HUES6 (cell line): ENCODE results near the gene TMEM120A.

Source experiments
- H3K27ac ChIP-seq: 2 replicates; pipeline ENCODE4 v1.7.0; 2013; ENCODE audit warnings: low read depth, mild to moderate bottlenecking, low read length, inconsistent platforms
- H3K27me3 ChIP-seq: 2 replicates; pipeline ENCODE4 v1.6.1; 2013; ENCODE audit warnings: low read length; ENCODE audit not compliant: control insufficient read depth, insufficient read depth
- H3K36me3 ChIP-seq: 2 replicates; pipeline ENCODE4 v1.6.1; 2013; ENCODE audit warnings: low read length; ENCODE audit not compliant: control insufficient read depth, insufficient read depth
- H3K4me1 ChIP-seq: 2 replicates; pipeline ENCODE4 v1.6.1; 2013; ENCODE audit warnings: low read length; ENCODE audit not compliant: control insufficient read depth, insufficient read depth
- H3K4me3 ChIP-seq: 2 replicates; pipeline ENCODE4 v1.5.1; 2013; ENCODE audit warnings: low read depth, low read length
- H3K9ac ChIP-seq: one replicate; pipeline ENCODE4 v1.6.1; 2013; ENCODE audit warnings: mild to moderate bottlenecking, low read length
- H3K9me3 ChIP-seq: 2 replicates; pipeline ENCODE4 v1.6.1; 2013; ENCODE audit warnings: low read depth, low read length; ENCODE audit not compliant: control insufficient read depth, insufficient read depth

TMEM120A gene

DNA sequence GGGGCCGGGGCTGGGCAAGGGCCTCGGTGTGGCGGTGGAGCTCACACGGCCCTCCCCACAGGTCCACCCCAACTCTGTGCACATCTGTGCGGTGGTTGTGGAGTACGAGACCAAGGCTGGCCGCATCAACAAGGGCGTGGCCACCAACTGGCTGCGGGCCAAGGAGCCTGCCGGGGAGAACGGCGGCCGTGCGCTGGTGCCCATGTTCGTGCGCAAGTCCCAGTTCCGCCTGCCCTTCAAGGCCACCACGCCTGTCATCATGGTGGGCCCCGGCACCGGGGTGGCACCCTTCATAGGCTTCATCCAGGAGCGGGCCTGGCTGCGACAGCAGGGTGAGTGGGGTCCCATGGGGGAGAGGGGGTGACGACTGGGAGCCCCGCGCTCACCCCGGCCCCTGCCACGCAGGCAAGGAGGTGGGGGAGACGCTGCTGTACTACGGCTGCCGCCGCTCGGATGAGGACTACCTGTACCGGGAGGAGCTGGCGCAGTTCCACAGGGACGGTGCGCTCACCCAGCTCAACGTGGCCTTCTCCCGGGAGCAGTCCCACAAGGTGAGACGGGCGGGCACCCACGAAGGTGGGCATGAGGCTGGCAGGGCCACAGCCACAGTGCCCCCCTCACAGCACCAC, 8.8 kb downstream of the TMEM120A start:
- Histone ChIP-seq H3K27me3 (no peaks in the 10 kb centered on the region), H3K4me1 (peaks cover 12% of the 10 kb centered on the region; the same call in 1 of the 2 replicates), H3K9me3 (no peaks in the 10 kb centered on the region), H3K9ac (no peak overlapping the region), H3K36me3 (peaks cover 75% of the 10 kb centered on the region), H3K27ac (no peak overlapping the region), H3K4me3 (no peak overlapping the region)

DNA sequence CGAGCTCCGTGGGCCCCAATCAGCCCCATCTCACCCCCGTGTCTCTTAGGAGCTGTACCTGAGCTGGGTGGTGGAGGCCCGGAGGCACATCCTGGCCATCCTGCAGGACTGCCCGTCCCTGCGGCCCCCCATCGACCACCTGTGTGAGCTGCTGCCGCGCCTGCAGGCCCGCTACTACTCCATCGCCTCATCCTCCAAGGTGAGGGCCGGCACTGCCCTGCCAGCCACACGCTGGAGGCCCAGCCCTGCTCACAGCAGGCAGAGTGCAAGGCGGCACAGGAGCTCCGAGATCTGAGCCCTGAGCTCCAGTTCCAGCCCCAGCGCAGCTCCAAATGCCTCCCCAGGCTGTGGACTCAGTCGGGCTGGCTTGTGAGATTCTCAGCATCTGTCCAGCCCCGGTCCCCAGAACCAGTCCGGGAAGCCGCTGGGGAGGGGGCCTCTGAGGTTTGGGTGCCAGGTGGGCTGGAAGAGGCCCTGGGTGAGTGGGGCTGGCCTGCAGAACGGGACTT, 9.3 kb downstream of the TMEM120A start:
- Histone ChIP-seq H3K27me3 (no peaks in the 10 kb centered on the region), H3K4me3 (no peak overlapping the region), H3K27ac (no peak overlapping the region), H3K9me3 (no peaks in the 10 kb centered on the region), H3K36me3 (peaks cover 81% of the 10 kb centered on the region), H3K9ac (no peak overlapping the region), H3K4me1 (peaks cover 11% of the 10 kb centered on the region; the same call in 1 of the 2 replicates)

DNA sequence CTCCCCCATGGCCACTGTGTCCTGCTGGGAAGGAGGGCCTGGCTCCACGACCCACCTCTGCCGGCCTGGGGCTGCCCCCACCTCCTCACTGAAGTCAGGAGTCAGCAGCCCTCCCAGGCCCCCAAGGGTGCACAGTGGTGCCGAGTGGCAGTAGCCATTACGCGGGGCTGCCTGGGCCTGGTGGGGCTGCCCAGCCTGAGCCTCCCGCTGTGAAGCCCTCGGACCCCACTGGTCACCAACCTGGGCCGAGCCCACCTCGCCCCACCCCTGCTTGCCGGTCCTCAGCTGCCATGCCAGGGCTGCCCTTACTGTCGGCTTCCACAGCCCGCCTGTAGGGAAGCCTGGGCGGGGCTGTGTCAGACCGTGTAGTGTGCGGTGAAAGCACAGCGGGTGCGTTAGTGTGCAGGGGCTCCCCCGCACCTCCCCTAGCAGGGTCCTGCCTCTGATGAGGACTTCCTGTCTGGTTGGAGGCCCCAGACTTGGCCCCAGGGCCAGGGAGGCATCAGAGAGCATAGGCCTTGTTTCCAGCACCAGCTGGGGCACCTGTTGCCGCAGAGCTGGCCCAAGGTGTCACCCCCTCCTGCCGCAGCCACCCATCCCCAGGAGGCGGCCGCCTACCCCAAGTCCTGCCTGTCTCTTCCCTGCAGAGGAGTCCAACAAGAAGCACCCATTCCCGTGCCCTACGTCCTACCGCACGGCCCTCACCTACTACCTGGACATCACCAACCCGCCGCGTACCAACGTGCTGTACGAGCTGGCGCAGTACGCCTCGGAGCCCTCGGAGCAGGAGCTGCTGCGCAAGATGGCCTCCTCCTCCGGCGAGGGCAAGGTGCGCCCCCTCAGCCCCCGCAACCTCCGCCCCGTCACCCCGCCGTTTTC, 10.0 kb downstream of the TMEM120A start:
- no peak overlapping the region for H3K4me3 ChIP-seq
- no peak overlapping the region for H3K9ac ChIP-seq
- no peak overlapping the region for H3K27ac ChIP-seq
- peaks cover 88% of the 10 kb centered on the region for H3K36me3 ChIP-seq
- H3K9me3 ChIP-seq: no peaks in the 10 kb centered on the region
- H3K27me3 ChIP-seq: no peaks in the 10 kb centered on the region
- H3K4me1 ChIP-seq: peaks cover 4% of the 10 kb centered on the region; the same call in 1 of the 2 replicates

DNA sequence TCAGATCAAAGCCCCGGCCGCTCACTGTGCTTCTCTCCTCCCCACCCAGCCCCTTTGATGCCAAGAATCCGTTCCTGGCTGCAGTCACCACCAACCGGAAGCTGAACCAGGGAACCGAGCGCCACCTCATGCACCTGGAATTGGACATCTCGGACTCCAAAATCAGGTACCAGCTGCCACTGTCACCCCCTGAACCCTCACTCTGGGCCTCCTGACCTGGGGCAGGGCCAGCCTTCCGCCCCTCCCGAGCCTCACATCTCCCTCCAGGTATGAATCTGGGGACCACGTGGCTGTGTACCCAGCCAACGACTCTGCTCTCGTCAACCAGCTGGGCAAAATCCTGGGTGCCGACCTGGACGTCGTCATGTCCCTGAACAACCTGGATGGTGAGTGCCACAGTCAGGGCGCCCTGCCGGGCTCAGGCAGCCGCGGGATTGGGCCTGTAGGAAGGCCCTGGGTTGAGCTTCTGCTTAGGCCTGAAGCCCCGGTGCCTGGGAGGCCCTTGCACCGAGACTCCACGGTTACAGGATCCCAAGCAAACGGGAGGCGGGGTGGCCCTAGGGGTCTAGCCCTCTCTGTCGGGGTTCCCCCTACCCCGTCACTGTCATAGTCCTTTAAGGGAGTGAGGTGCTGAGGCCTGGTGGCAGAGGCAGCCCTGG, 10.8 kb downstream of the TMEM120A start:
- no peak overlapping the region for H3K27ac ChIP-seq
- H3K4me3 ChIP-seq: no peak overlapping the region
- no peaks in the 10 kb centered on the region for H3K4me1 ChIP-seq
- no peaks in the 10 kb centered on the region for H3K9me3 ChIP-seq
- H3K9ac ChIP-seq: no peak overlapping the region
- peaks cover 92% of the 10 kb centered on the region for H3K36me3 ChIP-seq
- no peaks in the 10 kb centered on the region for H3K27me3 ChIP-seq

DNA sequence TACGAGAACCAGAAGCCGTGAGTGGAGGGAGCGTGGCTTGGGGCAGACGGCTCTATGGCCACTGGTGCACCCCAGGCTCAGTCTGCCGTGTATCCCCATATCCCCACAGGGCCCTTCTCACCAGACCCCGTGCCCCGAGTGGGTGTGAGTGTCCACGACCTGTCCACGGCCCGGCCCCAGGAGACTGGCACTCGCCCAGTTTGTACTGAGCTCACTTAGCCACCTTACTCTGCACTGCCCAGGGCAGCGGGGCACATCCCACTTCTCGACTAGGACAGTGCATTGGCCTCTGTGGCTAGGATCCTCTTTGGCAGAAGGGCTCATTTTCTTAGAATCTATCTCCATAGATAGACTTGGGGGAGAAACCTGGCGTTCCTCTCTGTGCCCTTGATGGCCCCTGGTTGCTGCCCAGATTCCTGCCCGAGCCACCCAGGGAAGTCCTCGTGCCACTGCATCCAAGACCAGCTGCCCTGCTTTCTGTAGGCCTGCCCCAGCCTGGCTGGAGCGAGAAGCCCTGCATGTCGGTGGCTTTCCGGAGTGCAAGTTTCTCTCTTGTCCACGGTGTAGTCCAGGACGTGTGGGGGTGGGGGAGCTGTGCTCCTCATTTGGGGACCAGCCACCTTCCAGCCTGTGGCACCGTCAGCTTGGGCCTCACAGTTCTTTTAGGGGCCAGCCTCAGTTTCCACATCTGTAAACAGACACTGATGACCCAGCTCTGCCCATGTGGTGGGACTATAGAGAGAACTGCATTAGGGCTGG, 11.9 kb downstream of the TMEM120A start:
- no peak overlapping the region for H3K27ac ChIP-seq
- H3K4me3 ChIP-seq: no peak overlapping the region
- H3K9me3 ChIP-seq: no peaks in the 10 kb centered on the region

DNA sequence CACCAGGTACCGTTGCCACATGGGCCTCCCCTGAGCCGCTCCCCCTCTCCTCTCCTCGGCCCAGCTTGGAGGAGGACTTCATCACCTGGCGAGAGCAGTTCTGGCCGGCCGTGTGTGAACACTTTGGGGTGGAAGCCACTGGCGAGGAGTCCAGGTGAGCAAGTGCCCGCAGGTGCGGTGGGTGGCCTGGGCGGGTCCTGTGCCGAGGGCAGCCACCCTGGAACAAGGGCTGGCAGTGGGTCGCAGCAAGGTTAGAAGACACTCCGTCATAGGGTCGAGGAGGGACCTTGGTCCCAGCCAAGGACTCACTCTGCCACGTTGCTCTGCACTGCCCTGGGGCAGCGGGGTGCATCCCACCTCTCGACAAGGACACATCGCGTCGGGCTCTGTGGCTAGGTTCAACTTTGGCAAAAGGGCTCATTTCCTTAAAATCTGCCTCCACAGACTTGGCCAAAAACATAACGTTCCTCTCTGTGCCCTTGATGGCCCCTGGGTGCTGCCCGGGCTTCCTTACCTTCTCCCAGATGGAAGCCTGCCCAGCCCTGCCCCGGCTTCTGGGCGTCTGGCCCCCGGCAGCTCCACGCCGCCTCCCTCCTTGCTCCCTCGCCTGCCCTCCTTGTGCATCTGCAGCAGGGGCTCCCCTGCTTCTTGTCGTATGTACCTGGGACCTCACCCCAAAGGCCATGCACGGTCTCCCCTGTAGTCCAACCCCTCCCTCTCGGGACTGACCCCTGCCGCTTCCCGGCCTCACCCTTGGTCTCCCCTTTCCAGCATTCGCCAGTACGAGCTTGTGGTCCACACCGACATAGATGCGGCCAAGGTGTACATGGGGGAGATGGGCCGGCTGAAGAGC, 12.7 kb downstream of the TMEM120A start:
- H3K36me3 ChIP-seq: peaks cover 85% of the 10 kb centered on the region
- no peaks in the 10 kb centered on the region for H3K9me3 ChIP-seq
- no peak overlapping the region for H3K9ac ChIP-seq
- no peak overlapping the region for H3K4me3 ChIP-seq
- H3K27me3 ChIP-seq: no peaks in the 10 kb centered on the region
- H3K27ac ChIP-seq: no peak overlapping the region
- H3K4me1 ChIP-seq: no peaks in the 10 kb centered on the region

More for the DNA sequence above, 11.9 kb downstream of the TMEM120A start:
- no peaks in the 10 kb centered on the region for H3K27me3 ChIP-seq
- H3K4me1 ChIP-seq: no peaks in the 10 kb centered on the region
- peaks cover 90% of the 10 kb centered on the region for H3K36me3 ChIP-seq
- no peak overlapping the region for H3K9ac ChIP-seq

DNA sequence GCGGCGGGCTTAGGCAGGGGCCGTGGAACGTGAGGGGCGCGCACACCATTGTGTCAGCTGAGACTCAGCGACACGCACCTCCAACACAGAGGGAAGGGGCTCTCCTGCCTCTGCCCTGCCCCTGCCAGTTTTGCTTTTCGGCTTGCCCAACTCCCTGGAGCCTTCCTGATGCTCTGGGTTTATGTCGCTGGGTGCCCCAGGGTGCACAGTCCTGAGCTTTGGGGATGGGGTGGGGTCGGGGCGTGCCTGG, 13.3 kb downstream of the TMEM120A start:
- peaks cover 80% of the 10 kb centered on the region for H3K36me3 ChIP-seq
- H3K27ac ChIP-seq: no peak overlapping the region
- no peaks in the 10 kb centered on the region for H3K27me3 ChIP-seq
- no peaks in the 10 kb centered on the region for H3K9me3 ChIP-seq
- no peak overlapping the region for H3K9ac ChIP-seq
- no peaks in the 10 kb centered on the region for H3K4me1 ChIP-seq
- no peak overlapping the region for H3K4me3 ChIP-seq

DNA sequence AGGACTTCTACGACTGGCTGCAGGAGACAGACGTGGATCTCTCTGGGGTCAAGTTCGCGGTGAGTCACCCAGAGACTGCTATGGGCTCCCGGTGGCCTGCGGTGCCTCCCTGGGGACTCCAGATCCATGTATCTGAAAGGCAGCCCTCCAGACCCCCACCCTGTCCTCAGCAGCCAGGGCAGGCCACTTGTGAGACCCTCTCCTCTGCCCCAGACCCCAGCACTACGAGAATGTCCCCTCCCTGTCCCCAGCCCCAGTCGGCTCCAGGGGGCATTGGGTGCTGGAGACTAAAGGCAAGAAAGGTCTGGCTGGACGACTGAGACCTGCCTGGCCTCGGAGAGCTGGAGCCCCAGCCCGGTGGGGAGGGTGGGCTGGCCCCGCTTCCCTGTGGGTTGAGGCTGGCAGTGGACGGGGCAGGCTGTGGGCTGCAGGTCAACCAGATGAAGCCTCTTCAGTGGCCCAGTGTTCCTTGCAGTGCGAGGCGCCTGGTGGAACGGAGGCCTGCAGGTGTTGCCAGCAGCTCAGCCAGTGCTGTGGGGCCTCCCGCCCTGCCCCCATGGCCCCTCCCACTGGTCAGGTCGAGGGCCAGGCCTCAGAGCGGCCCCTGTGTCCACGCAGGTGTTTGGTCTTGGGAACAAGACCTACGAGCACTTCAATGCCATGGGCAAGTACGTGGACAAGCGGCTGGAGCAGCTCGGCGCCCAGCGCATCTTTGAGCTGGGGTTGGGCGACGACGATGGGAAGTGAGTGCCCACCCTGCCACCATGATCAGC, 13.8 kb downstream of the TMEM120A start:
- Histone ChIP-seq H3K9me3 (no peaks in the 10 kb centered on the region), H3K4me3 (no peak overlapping the region), H3K36me3 (peaks cover 77% of the 10 kb centered on the region), H3K27ac (no peak overlapping the region), H3K27me3 (no peaks in the 10 kb centered on the region), H3K4me1 (no peaks in the 10 kb centered on the region), H3K9ac (no peak overlapping the region)

DNA sequence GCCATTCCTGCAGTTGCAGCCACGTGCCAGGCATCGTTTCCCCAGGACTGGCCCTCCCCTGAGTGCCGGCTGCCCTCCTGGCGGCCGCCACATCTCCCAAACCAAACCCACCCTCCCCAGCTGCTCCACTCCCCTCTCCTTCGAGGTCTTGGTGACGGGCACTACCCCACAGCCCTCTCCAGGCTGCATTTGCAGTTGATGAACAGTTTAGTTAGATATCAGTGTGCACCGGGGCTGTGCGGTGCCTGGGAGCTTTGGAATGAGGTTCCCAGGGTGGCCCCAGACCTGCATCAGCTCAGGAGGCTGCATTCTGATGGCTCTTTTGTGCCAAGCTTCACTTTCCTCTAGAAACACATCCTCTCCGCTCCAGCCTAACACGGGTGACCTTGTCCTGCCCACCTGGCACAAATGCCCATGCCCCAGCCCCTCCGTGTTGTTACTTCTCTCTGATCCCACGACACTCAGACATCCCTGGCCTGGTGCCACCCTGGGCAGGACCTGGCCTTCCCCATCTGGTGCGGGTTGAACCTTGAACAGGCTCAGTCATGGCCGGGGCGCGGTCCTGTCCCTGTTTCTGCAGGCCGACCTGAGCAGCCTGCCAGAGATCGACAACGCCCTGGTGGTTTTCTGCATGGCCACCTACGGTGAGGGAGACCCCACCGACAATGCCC, 14.5 kb downstream of the TMEM120A start:
- H3K27me3 ChIP-seq: no peaks in the 10 kb centered on the region
- no peak overlapping the region for H3K4me3 ChIP-seq
- H3K9ac ChIP-seq: no peak overlapping the region
- H3K9me3 ChIP-seq: no peaks in the 10 kb centered on the region
- H3K36me3 ChIP-seq: peaks cover 69% of the 10 kb centered on the region
- H3K4me1 ChIP-seq: no peaks in the 10 kb centered on the region
- no peak overlapping the region for H3K27ac ChIP-seq
